GM19328 (cell line): ENCODE measurements around the gene HYAL4.

ENCODE experiments used
- ATAC-seq: cut with Tn5 transposase; IDR thresholded peaks from one replicate; pipeline ENCODE4 v1.9.1; 2021; ENCODE audit warnings: mild to moderate bottlenecking, moderate library complexity; ENCODE audit not compliant: unreplicated experiment

Gene HYAL4

DNA sequence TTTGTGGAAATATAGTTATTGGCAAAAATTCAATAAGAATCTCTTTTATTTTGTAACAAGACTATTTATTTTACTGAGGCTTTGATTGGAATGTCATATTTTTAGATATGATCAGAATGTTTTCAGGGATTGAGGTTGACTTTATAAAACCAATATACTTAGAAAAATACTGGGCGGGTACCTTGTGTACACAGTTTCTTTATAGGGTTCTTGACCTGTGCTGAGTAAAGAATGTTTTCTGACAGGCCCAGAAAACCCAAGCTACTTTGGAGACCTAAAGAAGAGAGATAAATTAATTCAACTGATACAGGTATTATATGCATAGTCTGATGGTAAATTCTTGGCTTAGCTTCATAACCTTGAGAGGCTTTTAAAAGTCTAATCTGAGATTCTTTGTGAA, 56.1 kb downstream of the HYAL4 start:
- no peak for ATAC-seq

DNA sequence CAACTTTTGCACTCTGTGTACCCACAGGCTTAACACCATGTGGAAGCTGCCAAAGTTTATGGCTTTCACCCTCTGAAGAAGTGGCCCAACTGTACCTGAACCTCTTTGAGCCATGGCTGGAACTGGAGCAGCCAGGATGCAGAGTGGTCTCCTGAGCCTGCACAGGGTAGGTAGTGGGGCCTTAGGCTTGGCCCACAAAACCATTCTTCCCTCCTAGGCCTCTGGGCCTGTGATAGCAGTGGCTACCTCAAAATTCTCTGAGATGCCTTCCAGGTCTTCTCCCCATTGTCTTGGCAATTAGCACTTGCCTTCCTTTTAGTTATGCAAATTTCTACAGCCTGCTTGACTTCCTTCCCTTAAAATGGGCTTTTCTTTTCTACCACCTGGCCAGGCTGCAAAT, 60.7 kb downstream of the HYAL4 start:
- ATAC-seq: no peak

DNA sequence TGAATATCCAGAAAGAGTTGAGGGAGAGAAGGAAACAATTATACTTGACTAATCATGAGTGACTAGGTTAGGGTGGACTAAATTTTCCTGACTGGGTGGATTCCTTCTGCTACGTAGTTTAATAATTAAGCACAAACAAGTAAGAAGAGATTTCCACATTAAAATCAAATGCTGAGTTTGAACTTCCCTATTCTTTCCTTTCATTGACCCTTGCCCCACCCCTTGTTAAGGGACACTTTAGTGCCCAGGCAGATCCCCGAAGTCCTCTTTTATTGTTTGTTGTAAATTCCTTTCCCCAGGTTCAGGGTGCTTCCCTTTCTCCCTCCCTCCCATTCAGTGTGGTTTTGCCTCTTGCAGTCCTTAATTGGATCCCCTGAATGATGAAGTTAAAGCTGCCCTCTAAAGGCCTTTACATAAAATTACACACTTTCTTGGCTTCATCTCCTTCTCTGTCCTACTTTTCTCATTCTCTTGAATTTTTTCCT, 71.3 kb downstream of the HYAL4 start:
- no peak for ATAC-seq

DNA sequence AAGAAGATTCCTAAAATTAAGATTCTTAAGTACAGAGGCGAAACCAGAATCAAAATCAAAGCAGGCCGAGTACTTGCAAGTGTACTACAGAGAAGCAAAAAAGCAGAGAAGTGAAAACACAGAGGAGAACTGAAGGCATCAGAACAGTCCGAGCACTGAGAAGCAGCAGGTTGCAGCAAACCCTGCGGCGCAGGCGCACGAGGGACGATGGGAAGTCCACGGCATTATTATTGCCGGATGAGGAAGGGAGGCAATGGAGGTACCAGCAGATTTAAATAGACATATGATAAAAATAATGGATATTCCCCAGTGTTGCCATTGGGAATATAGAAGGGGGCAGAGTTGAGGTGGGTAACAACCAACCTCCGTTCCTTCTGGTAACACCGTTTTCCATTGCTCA, 72.9 kb downstream of the HYAL4 start:
- no peak for ATAC-seq

DNA sequence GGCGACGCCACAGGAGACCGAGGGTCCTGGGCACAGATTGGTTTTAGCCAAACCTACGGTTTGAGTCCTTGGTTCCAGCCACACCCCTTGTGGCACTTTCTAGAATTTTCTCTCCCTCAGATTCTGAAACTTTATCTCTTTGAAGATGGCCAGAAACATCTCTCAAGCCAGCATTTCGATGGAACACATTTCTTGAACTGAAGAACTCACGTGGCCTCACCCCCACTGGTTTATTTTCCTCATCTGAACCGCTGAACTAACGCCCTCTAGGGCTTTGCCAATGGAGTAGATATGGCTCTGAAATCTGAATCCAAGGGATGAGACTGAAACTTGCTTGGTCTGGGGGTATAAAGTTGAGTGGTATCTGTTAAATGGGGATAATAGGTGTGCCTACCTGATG, 73.3 kb downstream of the HYAL4 start:
- no peak for ATAC-seq

DNA sequence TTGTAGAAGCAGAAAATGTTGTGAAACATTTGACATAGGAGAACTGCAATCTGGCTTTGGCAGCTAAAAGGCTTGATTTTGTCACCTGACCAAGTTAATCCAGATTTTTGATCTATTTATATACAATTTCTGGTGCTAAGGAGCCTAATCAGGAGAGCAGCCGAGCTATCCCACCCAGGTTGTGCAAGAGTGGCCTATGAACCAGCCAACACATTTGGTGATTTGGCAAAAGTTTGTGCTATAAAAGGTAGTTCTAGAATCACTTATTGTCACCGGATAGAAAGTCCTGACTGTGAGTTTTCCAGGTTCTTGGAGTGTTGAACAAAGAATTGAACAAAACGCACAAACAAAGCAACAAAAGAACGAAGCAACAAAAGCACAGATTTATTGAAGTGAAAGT, 78.6 kb downstream of the HYAL4 start:
- no peak for ATAC-seq

DNA sequence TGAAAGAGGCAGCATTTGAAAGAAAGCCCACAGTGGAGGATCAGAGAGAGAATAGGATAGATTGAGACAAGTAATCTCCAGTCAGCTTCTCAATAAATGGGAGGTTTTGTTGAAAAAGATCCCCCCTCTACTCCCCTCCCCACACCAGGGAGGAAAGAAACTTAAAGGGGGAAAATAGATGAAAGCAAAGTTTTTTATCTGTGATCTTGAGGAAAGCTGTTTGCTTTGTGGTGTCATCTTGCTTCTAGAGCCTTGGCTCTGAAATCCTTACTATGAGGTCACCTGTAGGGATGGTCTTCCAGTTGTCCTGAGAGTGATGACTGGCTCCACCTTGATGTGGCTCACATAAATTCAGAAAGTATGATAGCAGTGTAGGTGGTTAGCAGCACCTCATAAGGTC, 80.0 kb downstream of the HYAL4 start, which contains the start of gene SPAM1:
Gene SPAM1 (plus strand): TSS at position 301 of the 400 bp plus-strand sequence. CDS start 28,330 bp downstream, outside the sequence.
- ATAC-seq: no peak
